Measurements from ENCODE around the gene SFXN4. TPM values are rescaled to one million over a fixed set of nuclear protein-coding genes. Genes with fewer than 3 reads are reported as not detected.

Gene SFXN4
- total and polyA plus RNA-seq, 9 of the 15 experiments (the other 6 are each of a cell fraction or from before 2014, with no cell fraction given), result 40.1 to 97.8 (median 54.5) TPM

DNA sequence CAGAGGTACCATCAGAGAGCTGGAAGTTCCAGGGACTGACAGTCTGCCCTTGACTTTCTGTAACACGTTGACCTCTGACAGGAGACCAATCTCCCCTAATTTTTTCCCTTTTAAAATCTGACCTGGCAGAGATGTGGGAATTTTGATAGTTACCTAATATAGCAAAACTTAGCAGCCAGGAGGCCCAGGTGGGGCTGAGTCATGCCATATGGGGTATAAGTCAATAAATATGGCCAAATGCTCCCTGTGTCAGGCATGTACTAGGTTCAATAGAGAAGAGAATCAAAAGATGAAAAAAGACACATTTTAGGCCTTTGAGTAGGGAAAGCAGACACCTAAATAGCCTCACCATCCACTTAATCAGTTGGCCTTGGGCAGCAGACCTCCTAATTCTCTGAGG lies 35.7 kb upstream of the SFXN4 start:
- in situ Hi-C loops (cut with MboI) (loop anchor here (5.0 kb wide), 1 partner anchor 216 kb away; no protein-coding TSS in a partner anchor), intact Hi-C loops (cut with micrococcal nuclease) (no loop called here)
- no peak overlapping the region for H3K9ac ChIP-seq (ENCODE audit: insufficient read depth in 1 of 2, low read depth in 2 of 2, low read length in 2 of 2)
- no peak for TF ChIP-seq KDM1A (IDR thresholded peaks at IDR 0.05)
- TF ChIP-seq MYNN (IDR thresholded peaks at IDR 0.05), result no peak
- no peak for TF ChIP-seq MYNN (CRISPR knock-in tag; IDR thresholded peaks at IDR 0.05)
- TF ChIP-seq C11orf30 (IDR thresholded peaks at IDR 0.05; ENCODE audit: low read depth), result no peak
- no peak for TF ChIP-seq KLF16 (IDR thresholded peaks at IDR 0.05)
- TF ChIP-seq, protein P1, sequence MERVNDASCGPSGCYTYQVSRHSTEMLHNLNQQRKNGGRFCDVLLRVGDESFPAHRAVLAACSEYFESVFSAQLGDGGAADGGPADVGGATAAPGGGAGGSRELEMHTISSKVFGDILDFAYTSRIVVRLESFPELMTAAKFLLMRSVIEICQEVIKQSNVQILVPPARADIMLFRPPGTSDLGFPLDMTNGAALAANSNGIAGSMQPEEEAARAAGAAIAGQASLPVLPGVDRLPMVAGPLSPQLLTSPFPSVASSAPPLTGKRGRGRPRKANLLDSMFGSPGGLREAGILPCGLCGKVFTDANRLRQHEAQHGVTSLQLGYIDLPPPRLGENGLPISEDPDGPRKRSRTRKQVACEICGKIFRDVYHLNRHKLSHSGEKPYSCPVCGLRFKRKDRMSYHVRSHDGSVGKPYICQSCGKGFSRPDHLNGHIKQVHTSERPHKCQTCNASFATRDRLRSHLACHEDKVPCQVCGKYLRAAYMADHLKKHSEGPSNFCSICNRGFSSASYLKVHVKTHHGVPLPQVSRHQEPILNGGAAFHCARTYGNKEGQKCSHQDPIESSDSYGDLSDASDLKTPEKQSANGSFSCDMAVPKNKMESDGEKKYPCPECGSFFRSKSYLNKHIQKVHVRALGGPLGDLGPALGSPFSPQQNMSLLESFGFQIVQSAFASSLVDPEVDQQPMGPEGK (CRISPR knock-in tag; IDR thresholded peaks at IDR 0.05; ENCODE audit: borderline replicate concordance), result no peak
- TF ChIP-seq, protein P2, sequence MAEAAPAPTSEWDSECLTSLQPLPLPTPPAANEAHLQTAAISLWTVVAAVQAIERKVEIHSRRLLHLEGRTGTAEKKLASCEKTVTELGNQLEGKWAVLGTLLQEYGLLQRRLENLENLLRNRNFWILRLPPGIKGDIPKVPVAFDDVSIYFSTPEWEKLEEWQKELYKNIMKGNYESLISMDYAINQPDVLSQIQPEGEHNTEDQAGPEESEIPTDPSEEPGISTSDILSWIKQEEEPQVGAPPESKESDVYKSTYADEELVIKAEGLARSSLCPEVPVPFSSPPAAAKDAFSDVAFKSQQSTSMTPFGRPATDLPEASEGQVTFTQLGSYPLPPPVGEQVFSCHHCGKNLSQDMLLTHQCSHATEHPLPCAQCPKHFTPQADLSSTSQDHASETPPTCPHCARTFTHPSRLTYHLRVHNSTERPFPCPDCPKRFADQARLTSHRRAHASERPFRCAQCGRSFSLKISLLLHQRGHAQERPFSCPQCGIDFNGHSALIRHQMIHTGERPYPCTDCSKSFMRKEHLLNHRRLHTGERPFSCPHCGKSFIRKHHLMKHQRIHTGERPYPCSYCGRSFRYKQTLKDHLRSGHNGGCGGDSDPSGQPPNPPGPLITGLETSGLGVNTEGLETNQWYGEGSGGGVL (CRISPR knock-in tag; IDR thresholded peaks at IDR 0.05), result no peak
- TF ChIP-seq, protein P3, sequence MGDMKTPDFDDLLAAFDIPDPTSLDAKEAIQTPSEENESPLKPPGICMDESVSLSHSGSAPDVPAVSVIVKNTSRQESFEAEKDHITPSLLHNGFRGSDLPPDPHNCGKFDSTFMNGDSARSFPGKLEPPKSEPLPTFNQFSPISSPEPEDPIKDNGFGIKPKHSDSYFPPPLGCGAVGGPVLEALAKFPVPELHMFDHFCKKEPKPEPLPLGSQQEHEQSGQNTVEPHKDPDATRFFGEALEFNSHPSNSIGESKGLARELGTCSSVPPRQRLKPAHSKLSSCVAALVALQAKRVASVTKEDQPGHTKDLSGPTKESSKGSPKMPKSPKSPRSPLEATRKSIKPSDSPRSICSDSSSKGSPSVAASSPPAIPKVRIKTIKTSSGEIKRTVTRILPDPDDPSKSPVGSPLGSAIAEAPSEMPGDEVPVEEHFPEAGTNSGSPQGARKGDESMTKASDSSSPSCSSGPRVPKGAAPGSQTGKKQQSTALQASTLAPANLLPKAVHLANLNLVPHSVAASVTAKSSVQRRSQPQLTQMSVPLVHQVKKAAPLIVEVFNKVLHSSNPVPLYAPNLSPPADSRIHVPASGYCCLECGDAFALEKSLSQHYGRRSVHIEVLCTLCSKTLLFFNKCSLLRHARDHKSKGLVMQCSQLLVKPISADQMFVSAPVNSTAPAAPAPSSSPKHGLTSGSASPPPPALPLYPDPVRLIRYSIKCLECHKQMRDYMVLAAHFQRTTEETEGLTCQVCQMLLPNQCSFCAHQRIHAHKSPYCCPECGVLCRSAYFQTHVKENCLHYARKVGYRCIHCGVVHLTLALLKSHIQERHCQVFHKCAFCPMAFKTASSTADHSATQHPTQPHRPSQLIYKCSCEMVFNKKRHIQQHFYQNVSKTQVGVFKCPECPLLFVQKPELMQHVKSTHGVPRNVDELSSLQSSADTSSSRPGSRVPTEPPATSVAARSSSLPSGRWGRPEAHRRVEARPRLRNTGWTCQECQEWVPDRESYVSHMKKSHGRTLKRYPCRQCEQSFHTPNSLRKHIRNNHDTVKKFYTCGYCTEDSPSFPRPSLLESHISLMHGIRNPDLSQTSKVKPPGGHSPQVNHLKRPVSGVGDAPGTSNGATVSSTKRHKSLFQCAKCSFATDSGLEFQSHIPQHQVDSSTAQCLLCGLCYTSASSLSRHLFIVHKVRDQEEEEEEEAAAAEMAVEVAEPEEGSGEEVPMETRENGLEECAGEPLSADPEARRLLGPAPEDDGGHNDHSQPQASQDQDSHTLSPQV (IDR thresholded peaks at IDR 0.05), result no peak
- TF ChIP-seq, protein P4, sequence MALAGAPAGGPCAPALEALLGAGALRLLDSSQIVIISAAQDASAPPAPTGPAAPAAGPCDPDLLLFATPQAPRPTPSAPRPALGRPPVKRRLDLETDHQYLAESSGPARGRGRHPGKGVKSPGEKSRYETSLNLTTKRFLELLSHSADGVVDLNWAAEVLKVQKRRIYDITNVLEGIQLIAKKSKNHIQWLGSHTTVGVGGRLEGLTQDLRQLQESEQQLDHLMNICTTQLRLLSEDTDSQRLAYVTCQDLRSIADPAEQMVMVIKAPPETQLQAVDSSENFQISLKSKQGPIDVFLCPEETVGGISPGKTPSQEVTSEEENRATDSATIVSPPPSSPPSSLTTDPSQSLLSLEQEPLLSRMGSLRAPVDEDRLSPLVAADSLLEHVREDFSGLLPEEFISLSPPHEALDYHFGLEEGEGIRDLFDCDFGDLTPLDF (CRISPR knock-in tag; IDR thresholded peaks at IDR 0.05), result no peak
- TF ChIP-seq, protein P5, sequence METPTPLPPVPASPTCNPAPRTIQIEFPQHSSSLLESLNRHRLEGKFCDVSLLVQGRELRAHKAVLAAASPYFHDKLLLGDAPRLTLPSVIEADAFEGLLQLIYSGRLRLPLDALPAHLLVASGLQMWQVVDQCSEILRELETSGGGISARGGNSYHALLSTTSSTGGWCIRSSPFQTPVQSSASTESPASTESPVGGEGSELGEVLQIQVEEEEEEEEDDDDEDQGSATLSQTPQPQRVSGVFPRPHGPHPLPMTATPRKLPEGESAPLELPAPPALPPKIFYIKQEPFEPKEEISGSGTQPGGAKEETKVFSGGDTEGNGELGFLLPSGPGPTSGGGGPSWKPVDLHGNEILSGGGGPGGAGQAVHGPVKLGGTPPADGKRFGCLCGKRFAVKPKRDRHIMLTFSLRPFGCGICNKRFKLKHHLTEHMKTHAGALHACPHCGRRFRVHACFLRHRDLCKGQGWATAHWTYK (CRISPR knock-in tag; IDR thresholded peaks at IDR 0.05), result no peak
- WGBS (ENCODE audit: insufficient coverage, low coverage, missing lambda C conversion rate), result 17% methylated on average over 1 of the region's 1 CpG
- no peaks in the 10 kb centered on the region for H3K27me3 ChIP-seq (ENCODE audit: control insufficient read depth in 2 of 2, insufficient read depth in 2 of 2, low read length in 2 of 2)
- no peaks in the 10 kb centered on the region for H3K9me1 ChIP-seq (ENCODE audit: control insufficient read depth, insufficient read depth, low read length)
- no peak overlapping the region for H2AFZ ChIP-seq (ENCODE audit: low read depth, low read length)
- H3K36me3 ChIP-seq (ENCODE audit: control insufficient read depth, insufficient read depth, low read length), result no peaks in the 10 kb centered on the region
- DNase-seq (ENCODE audit: extremely low read depth in 1 of 4, low spot score in 3 of 4), result no peak
- no peaks in the 10 kb centered on the region for H4K20me1 ChIP-seq (replicated peaks; ENCODE audit: control insufficient read depth, insufficient read depth, low read length)
- no peak overlapping the region for H3K27ac ChIP-seq (ENCODE audit: extremely low read depth, low read depth, low read length)
- BruUV-seq (replicated peaks), result no TSS peak
- H3K4me1 ChIP-seq (replicated peaks in 1 of 2; ENCODE audit: control insufficient read depth in 2 of 2, insufficient read depth in 2 of 2, low read length in 2 of 2), result peaks cover 0 to 1% of the 10 kb centered on the region in 2 experiments; a peak in 4 of 5 replicates
- H3K9me3 ChIP-seq (replicated peaks; ENCODE audit: control insufficient read depth, insufficient read depth, low read depth, low read length), result no peaks in the 10 kb centered on the region
- H3K4me3 ChIP-seq, result no peak overlapping the region
- no peak for FAIRE-seq
- no peaks in the 10 kb centered on the region for H3K79me2 ChIP-seq (ENCODE audit: control insufficient read depth, insufficient read depth, low read length)
- H3K4me2 ChIP-seq (ENCODE audit: insufficient read depth, low read length), result no peak overlapping the region
- ATAC-seq, result no peak
- ChIA-PET POLR2A (no interaction called here), CTCF (ENCODE audit: low intra/inter-chr PET ratio) (interaction anchor here (2.2 to 4.4 kb wide), 2 partner anchors 216 to 245 kb away, joined by 9 to 21 read pairs; no protein-coding TSS in a partner anchor)
